ENCODE results near the gene MAPKAP1.

DNA sequence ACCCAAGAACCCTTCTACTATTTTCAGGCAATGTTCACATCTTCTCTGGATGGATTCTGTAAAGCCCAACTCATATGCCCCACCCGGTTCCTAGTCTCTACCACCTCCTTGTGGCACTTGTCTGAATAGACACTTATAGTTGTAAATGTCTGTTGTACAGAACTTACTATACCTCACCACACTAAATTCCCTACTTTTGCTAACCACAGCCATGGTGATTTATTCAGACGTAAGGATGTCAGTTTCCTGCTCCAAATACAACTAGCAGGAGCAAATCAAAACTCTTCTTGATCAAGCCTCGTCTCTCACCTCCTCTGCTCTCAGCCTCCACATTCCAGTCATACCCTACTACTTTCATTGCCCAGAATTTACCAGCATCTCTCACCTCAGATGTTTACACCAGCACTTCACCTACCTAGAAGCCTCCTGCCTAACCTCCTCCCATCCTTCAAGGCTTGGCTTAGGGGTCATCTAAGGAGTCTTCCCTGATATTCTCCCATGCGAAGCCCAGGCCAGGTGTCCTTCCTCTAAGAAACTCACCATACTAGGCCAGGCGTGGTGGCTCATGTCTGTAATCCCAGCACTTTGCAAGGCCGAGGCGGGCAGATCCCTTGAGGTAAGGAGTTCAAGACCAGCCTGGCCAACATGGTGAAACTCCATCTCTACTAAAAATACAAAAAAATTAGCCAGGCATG lies 75.5 kb downstream of the MAPKAP1 start:
- TF ChIP-seq POLR2A (IDR thresholded peaks at IDR 0.05; ENCODE audit: low read depth, low read length) = no peak; the same call in 1 of the 2 replicates
- TF ChIP-seq POU2F2 (IDR thresholded peaks at IDR 0.05; ENCODE audit: low read depth, low read length) = no peak
- TF ChIP-seq POLR2AphosphoS5 (IDR thresholded peaks at IDR 0.05; ENCODE audit: low read depth, low read length) = no peak
